Endothelial cell (in vitro differentiated cells): ENCODE measurements around the gene LRFN4. TPM values are rescaled to one million over a fixed set of nuclear protein-coding genes. Genes with fewer than 3 reads are reported as not detected.

Experiments
- DNase-seq: peaks from one replicate; pipeline ENCODE4 v3.0.0; 2021; ENCODE audit warnings: low spot score
- H3K27ac Mint-ChIP-seq: one replicate; pipeline ENCODE4 v1.8.0; 2021; ENCODE audit warnings: mixed read lengths, inconsistent platforms; ENCODE audit not compliant: unreplicated experiment
- H3K27me3 Mint-ChIP-seq: one replicate; pipeline ENCODE4 v1.8.0; 2021; ENCODE audit warnings: mild to moderate bottlenecking, moderate library complexity, mixed read lengths, inconsistent platforms; ENCODE audit not compliant: unreplicated experiment
- H3K36me3 Mint-ChIP-seq: one replicate; pipeline ENCODE4 v1.8.0; 2021; ENCODE audit warnings: mild to moderate bottlenecking, low read depth, mixed read lengths, inconsistent platforms; ENCODE audit not compliant: unreplicated experiment
- H3K4me1 Mint-ChIP-seq: one replicate; pipeline ENCODE4 v1.8.0; 2021; ENCODE audit warnings: mild to moderate bottlenecking, mixed read lengths, inconsistent platforms; ENCODE audit not compliant: unreplicated experiment
- H3K4me3 Mint-ChIP-seq: one replicate; pipeline ENCODE4 v1.8.0; 2021; ENCODE audit warnings: mild to moderate bottlenecking, mixed read lengths, inconsistent platforms; ENCODE audit not compliant: unreplicated experiment
- H3K9me3 Mint-ChIP-seq: one replicate; pipeline ENCODE4 v1.8.0; 2021; ENCODE audit warnings: mixed read lengths, inconsistent platforms; ENCODE audit not compliant: unreplicated experiment
- CTCF ChIP-seq: fragments of 200-600 bp; sonication (generic); IDR thresholded peaks from one replicate; pipeline ENCODE4 v1.5.0; 2021; ENCODE audit warnings: antibody characterized with exemption; ENCODE audit not compliant: unreplicated experiment
- total RNA-seq: library from RNA; stranded (reverse); fragmentation: NEBNext Ultra II Directional; extraction: Animal tissue kit (Norgen Biotek cat#: 25700); gene quantifications from one replicate; pipeline ENCODE4 v1.2.1, GENCODE V29; 2021; ENCODE audit not compliant: unreplicated experiment

LRFN4 gene
- total RNA-seq, 1 donor from 2014 or later: 21.4 TPM

GRCh38 chr11:66866007-66866406 lies 9.1 kb downstream of the LRFN4 start:
- H3K36me3 Mint-ChIP-seq: peaks cover 3% of the 10 kb centered on the region
- no peak overlapping the region for H3K27ac Mint-ChIP-seq
- peaks cover 4% of the 10 kb centered on the region for H3K4me1 Mint-ChIP-seq
- TF ChIP-seq CTCF: no peak
- DNase-seq: no peak
- H3K4me3 Mint-ChIP-seq: no peak overlapping the region
- peaks cover 9% of the 10 kb centered on the region for H3K27me3 Mint-ChIP-seq
- H3K9me3 Mint-ChIP-seq: no peaks in the 10 kb centered on the region

- Mint-ChIP-seq H3K27me3 (peaks cover 9% of the 10 kb centered on the region), H3K4me3 (no peak overlapping the region), H3K4me1 (peaks cover 4% of the 10 kb centered on the region), H3K27ac (no peak overlapping the region), H3K36me3 (peaks cover 3% of the 10 kb centered on the region), H3K9me3 (no peaks in the 10 kb centered on the region)
- TF ChIP-seq CTCF: no peak
- no peak for DNase-seq
Observed at GRCh38 chr11:66866511-66866986, 9.7 kb downstream of the LRFN4 start.

GRCh38 chr11:66867425-66868040 lies 10.7 kb downstream of the LRFN4 start:
- no peak for DNase-seq
- Mint-ChIP-seq H3K36me3 (peaks cover 3% of the 10 kb centered on the region), H3K27me3 (peaks cover 9% of the 10 kb centered on the region), H3K4me3 (no peak overlapping the region), H3K27ac (no peak overlapping the region), H3K4me1 (peaks cover 4% of the 10 kb centered on the region), H3K9me3 (no peaks in the 10 kb centered on the region)
- no peak for TF ChIP-seq CTCF

- no peak overlapping the region for H3K27ac Mint-ChIP-seq
- H3K36me3 Mint-ChIP-seq: peaks cover 3% of the 10 kb centered on the region
Observed at GRCh38 chr11:66868082-66868725, 11.3 kb downstream of the LRFN4 start.

More at GRCh38 chr11:66868082-66868725, 11.3 kb downstream of the LRFN4 start:
- no peak for TF ChIP-seq CTCF
- Mint-ChIP-seq H3K27me3 (peaks cover 9% of the 10 kb centered on the region), H3K4me3 (no peak overlapping the region), H3K4me1 (peaks cover 4% of the 10 kb centered on the region), H3K9me3 (no peaks in the 10 kb centered on the region)
- DNase-seq: no peak
